ENCODE data around the gene HLA-DQA1.

HLA-DQA1 gene

DNA sequence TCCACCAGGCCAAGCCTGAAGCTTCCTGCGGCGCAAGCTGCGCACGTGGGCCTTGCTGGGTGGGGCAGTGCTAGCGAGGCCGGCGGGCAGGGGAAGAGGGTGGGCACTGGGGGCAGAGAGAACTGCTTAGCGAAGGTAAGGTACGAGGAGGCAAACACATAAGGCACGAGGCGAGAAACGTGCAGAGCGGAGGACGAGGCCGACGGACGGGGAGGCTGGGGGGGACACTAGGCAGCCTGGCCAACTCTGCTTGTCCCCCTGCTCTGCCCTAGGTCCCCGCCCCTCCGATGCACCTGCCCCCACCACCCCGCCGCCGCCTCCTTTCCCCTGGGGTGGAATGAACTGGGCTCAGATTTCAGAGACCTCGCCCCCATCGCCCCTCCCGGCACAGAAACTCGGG is 27.1 kb downstream of the HLA-DQA1 start:
- H3K27ac ChIP-seq (ENCODE audit: low read depth, low read length): no peak overlapping the region
- peak overlapping the region; percentile 78 for H3K4me2 ChIP-seq (ENCODE audit: low read depth, low read length, poor library complexity, severe bottlenecking)
- peaks cover 6% of the 10 kb centered on the region for H3K79me2 ChIP-seq (ENCODE audit: insufficient read depth, low read length)
- no peaks in the 10 kb centered on the region for H3K9me3 ChIP-seq (ENCODE audit: insufficient read depth, low read length)
- no peaks in the 10 kb centered on the region for H3K9me2 ChIP-seq (replicated peaks; ENCODE audit: insufficient read depth, low read length)
- peak overlapping the region; percentile 68 for H3K9ac ChIP-seq (ENCODE audit: low read length)
- H3K27me3 ChIP-seq (ENCODE audit: low read length): no peaks in the 10 kb centered on the region
- no peaks in the 10 kb centered on the region for H3K36me3 ChIP-seq (ENCODE audit: low read length)
- peaks cover 15% of the 10 kb centered on the region for H3F3A ChIP-seq (ENCODE audit: insufficient read depth)
- TF ChIP-seq, protein P1, sequence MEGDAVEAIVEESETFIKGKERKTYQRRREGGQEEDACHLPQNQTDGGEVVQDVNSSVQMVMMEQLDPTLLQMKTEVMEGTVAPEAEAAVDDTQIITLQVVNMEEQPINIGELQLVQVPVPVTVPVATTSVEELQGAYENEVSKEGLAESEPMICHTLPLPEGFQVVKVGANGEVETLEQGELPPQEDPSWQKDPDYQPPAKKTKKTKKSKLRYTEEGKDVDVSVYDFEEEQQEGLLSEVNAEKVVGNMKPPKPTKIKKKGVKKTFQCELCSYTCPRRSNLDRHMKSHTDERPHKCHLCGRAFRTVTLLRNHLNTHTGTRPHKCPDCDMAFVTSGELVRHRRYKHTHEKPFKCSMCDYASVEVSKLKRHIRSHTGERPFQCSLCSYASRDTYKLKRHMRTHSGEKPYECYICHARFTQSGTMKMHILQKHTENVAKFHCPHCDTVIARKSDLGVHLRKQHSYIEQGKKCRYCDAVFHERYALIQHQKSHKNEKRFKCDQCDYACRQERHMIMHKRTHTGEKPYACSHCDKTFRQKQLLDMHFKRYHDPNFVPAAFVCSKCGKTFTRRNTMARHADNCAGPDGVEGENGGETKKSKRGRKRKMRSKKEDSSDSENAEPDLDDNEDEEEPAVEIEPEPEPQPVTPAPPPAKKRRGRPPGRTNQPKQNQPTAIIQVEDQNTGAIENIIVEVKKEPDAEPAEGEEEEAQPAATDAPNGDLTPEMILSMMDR (IDR thresholded peaks at IDR 0.05; ENCODE audit: insufficient read depth, low read length, poor library complexity, severe bottlenecking): no peak
- no peak for TF ChIP-seq EZH2phosphoT487 (conservative IDR thresholded peaks at IDR 0.05; ENCODE audit: low read length)
- H2AFZ ChIP-seq (ENCODE audit: low read depth, low read length, severe bottlenecking): no peak overlapping the region
- H4K20me1 ChIP-seq (ENCODE audit: low read depth, low read length): no peaks in the 10 kb centered on the region
- peak overlapping the region; percentile 68 for H3K4me3 ChIP-seq (ENCODE audit: insufficient read depth, low read length, poor library complexity, severe bottlenecking)

GRCh38 chr6:32664827-32665362 is 27.7 kb downstream of the HLA-DQA1 start:
- Histone ChIP-seq H3K4me2 (ENCODE audit: low read depth, low read length, poor library complexity, severe bottlenecking) (peak overlapping the region; percentile 78), H3K4me3 (ENCODE audit: insufficient read depth, low read length, poor library complexity, severe bottlenecking) (peak overlapping the region; percentile 68), H3K79me2 (ENCODE audit: insufficient read depth, low read length) (peaks cover 6% of the 10 kb centered on the region), H2AFZ (ENCODE audit: low read depth, low read length, severe bottlenecking) (peak overlapping the region; percentile 62), H3K27me3 (ENCODE audit: low read length) (no peaks in the 10 kb centered on the region), H3K27ac (ENCODE audit: low read depth, low read length) (0 out of 2 replicates have a peak overlapping the region, but pooled peaks have one; percentile 12), H4K20me1 (ENCODE audit: low read depth, low read length) (no peaks in the 10 kb centered on the region), H3K9me2 (replicated peaks; ENCODE audit: insufficient read depth, low read length) (no peaks in the 10 kb centered on the region), H3F3A (ENCODE audit: insufficient read depth) (peaks cover 15% of the 10 kb centered on the region), H3K9ac (ENCODE audit: low read length) (peak overlapping the region; percentile 68), H3K9me3 (ENCODE audit: insufficient read depth, low read length) (no peaks in the 10 kb centered on the region), H3K36me3 (ENCODE audit: low read length) (no peaks in the 10 kb centered on the region)
- TF ChIP-seq, protein P1 (IDR thresholded peaks at IDR 0.05; ENCODE audit: insufficient read depth, low read length, poor library complexity, severe bottlenecking): no peak
- TF ChIP-seq EZH2phosphoT487 (conservative IDR thresholded peaks at IDR 0.05; ENCODE audit: low read length): no peak

- no peaks in the 10 kb centered on the region for H4K20me1 ChIP-seq (ENCODE audit: low read depth, low read length)
These were observed 28.5 kb downstream of the HLA-DQA1 start for GRCh38 chr6:32665661-32666060.

More at GRCh38 chr6:32665661-32666060, 28.5 kb downstream of the HLA-DQA1 start:
- Histone ChIP-seq H3K79me2 (ENCODE audit: insufficient read depth, low read length) (peaks cover 6% of the 10 kb centered on the region), H3K9me2 (replicated peaks; ENCODE audit: insufficient read depth, low read length) (no peaks in the 10 kb centered on the region), H3K9ac (ENCODE audit: low read length) (peak overlapping the region; percentile 68), H3K4me2 (ENCODE audit: low read depth, low read length, poor library complexity, severe bottlenecking) (peak overlapping the region; percentile 78), H3K27ac (ENCODE audit: low read depth, low read length) (peak overlapping the region; percentile 23; the same call in 1 of the 2 replicates), H3F3A (ENCODE audit: insufficient read depth) (peaks cover 15% of the 10 kb centered on the region), H3K9me3 (ENCODE audit: insufficient read depth, low read length) (no peaks in the 10 kb centered on the region), H3K4me3 (ENCODE audit: insufficient read depth, low read length, poor library complexity, severe bottlenecking) (peak overlapping the region; percentile 68), H3K27me3 (ENCODE audit: low read length) (no peaks in the 10 kb centered on the region), H2AFZ (ENCODE audit: low read depth, low read length, severe bottlenecking) (no peak overlapping the region), H3K36me3 (ENCODE audit: low read length) (no peaks in the 10 kb centered on the region)
- TF ChIP-seq EZH2phosphoT487 (conservative IDR thresholded peaks at IDR 0.05; ENCODE audit: low read length): no peak
